ENCODE measurements around the gene MSX1. TPM values are rescaled to one million over a fixed set of nuclear protein-coding genes. Genes with fewer than 3 reads are reported as not detected.

Gene MSX1
- total RNA-seq, 1 donor from 2014 or later, result 31.4 TPM

GRCh38 chr4:4838936-4839810 lies 20.3 kb upstream of the MSX1 start:
- H3K36me3 ChIP-seq, result no peaks in the 10 kb centered on the region
- no peak overlapping the region for H3K27ac ChIP-seq
- H3K9me3 ChIP-seq, result no peaks in the 10 kb centered on the region
- no peaks in the 10 kb centered on the region for H3K27me3 ChIP-seq
- TF ChIP-seq POLR2A (IDR thresholded peaks at IDR 0.05) (no peak), POLR2AphosphoS5 (IDR thresholded peaks at IDR 0.05; ENCODE audit: insufficient read depth in 1 of 2, low read depth in 1 of 2) (no peak), CTCF (IDR thresholded peaks at IDR 0.05) (no peak)
- intact Hi-C loops (cut with DNase I), result no loop called here
- no peak overlapping the region for H3K4me3 ChIP-seq
- H3K4me1 ChIP-seq, result no peaks in the 10 kb centered on the region
- no peak for DNase-seq (ENCODE audit: extremely low spot score in 2 of 2)

- intact Hi-C loops (cut with DNase I), result no loop called here
- H3K27me3 ChIP-seq, result no peaks in the 10 kb centered on the region
Observed at GRCh38 chr4:4840351-4840750, 19.1 kb upstream of the MSX1 start.

GRCh38 chr4:4841156-4841555 lies 18.3 kb upstream of the MSX1 start:
- H3K4me3 ChIP-seq, result no peak overlapping the region
- H3K27ac ChIP-seq, result no peak overlapping the region
- TF ChIP-seq CTCF (IDR thresholded peaks at IDR 0.05) (no peak), POLR2A (IDR thresholded peaks at IDR 0.05) (no peak), POLR2AphosphoS5 (IDR thresholded peaks at IDR 0.05; ENCODE audit: insufficient read depth in 1 of 2, low read depth in 1 of 2) (no peak)
- H3K9me3 ChIP-seq, result no peaks in the 10 kb centered on the region
- H3K27me3 ChIP-seq, result no peaks in the 10 kb centered on the region
- no peaks in the 10 kb centered on the region for H3K36me3 ChIP-seq
- H3K4me1 ChIP-seq, result no peaks in the 10 kb centered on the region
- intact Hi-C loops (cut with DNase I), result no loop called here
- no peak for DNase-seq (ENCODE audit: extremely low spot score in 2 of 2)

More at GRCh38 chr4:4840351-4840750, 19.1 kb upstream of the MSX1 start:
- TF ChIP-seq POLR2A (IDR thresholded peaks at IDR 0.05) (no peak), POLR2AphosphoS5 (IDR thresholded peaks at IDR 0.05; ENCODE audit: insufficient read depth in 1 of 2, low read depth in 1 of 2) (no peak), CTCF (IDR thresholded peaks at IDR 0.05) (no peak)
- no peaks in the 10 kb centered on the region for H3K4me1 ChIP-seq
- H3K4me3 ChIP-seq, result no peak overlapping the region
- no peaks in the 10 kb centered on the region for H3K9me3 ChIP-seq
- no peak for DNase-seq (ENCODE audit: extremely low spot score in 2 of 2)
- no peaks in the 10 kb centered on the region for H3K36me3 ChIP-seq
- H3K27ac ChIP-seq, result no peak overlapping the region

GRCh38 chr4:4842476-4843441 lies 16.7 kb upstream of the MSX1 start:
- TF ChIP-seq POLR2A (IDR thresholded peaks at IDR 0.05) (no peak), CTCF (IDR thresholded peaks at IDR 0.05) (no peak), POLR2AphosphoS5 (IDR thresholded peaks at IDR 0.05; ENCODE audit: insufficient read depth in 1 of 2, low read depth in 1 of 2) (no peak)
- Histone ChIP-seq H3K27me3 (no peaks in the 10 kb centered on the region), H3K4me3 (no peak overlapping the region), H3K27ac (no peak overlapping the region), H3K4me1 (no peaks in the 10 kb centered on the region), H3K36me3 (no peaks in the 10 kb centered on the region), H3K9me3 (no peaks in the 10 kb centered on the region)
- intact Hi-C loops (cut with DNase I), result no loop called here
- no peak for DNase-seq (ENCODE audit: extremely low spot score in 2 of 2)
